HepG2 (cell line): Measurements from ENCODE around the gene TOM1L2. TPM values are rescaled to one million over a fixed set of nuclear protein-coding genes. Genes with fewer than 3 reads are reported as not detected.

Experiments
- ATAC-seq: fragments of 200-7000 bp; cut with Tn5 transposase; 3 replicates; pipeline ENCODE4 v1.9.1; 2020; ENCODE audit warnings: mild to moderate bottlenecking, moderate library complexity
- BruUV-seq: library from RNA; stranded (reverse); fragments of 400-500 nt; replicated peaks from 2 replicates; lab custom pipeline; 2021; lab: Mats Ljungman, UMichigan
- CTCF ChIA-PET: fragments of 300-600 bp; formaldehyde crosslinking; extraction: SDS; loops from one replicate; lab custom pipeline; 2021; ENCODE audit warnings: low total read pairs, inconsistent platforms, low intra/inter-chr PET ratio; lab: Yijun Ruan, JAX
- POLR2A ChIA-PET: fragments of 350-600 bp; sonication (Branson Sonifier 250); formaldehyde crosslinking; loops from one replicate; lab custom pipeline; 2020; ENCODE audit warnings: antibody characterized with exemption, inconsistent platforms; lab: Yijun Ruan, JAX
- DNase-seq: peaks from one replicate; pipeline ENCODE4 v3.0.0-alpha.2; 2015; ENCODE audit warnings: low spot score
- FAIRE-seq: peaks from 3 replicates; lab custom pipeline; 2011; peaks lifted over from hg19 to GRCh38; lab: Jason Lieb, UNC
- H2AFZ ChIP-seq: one replicate; pipeline ENCODE4 v1.6.1; 2011; ENCODE audit warnings: low read length, inconsistent platforms
- H3K27ac ChIP-seq: fragments of 300-600 bp; 3 replicates; pipeline ENCODE4 v1.8.0; 2011; ENCODE audit warnings: mixed run types, mild to moderate bottlenecking, mixed read lengths, low read length, inconsistent platforms; ENCODE audit not compliant: insufficient read depth; ENCODE audit errors: extremely low read length
- H3K27me3 ChIP-seq, 2 experiments: fragments of 200-600 bp in 1 of 2; 2 replicates in 1 of 2; 3 replicates in 1 of 2; pipeline versions ENCODE4 v1.6.0 to v1.8.0; 2011; ENCODE audit warnings: low read length in 2 of 2, mild to moderate bottlenecking in 2 of 2, moderate library complexity in 2 of 2, inconsistent platforms in 1 of 2; ENCODE audit not compliant: insufficient read depth in 2 of 2, control insufficient read depth in 1 of 2
- H3K36me3 ChIP-seq, 2 experiments: fragments of 200-600 bp in 1 of 2; replicated peaks in 1 of 2; 2 replicates in 1 of 2; 3 replicates in 1 of 2; pipeline versions ENCODE4 v1.5.1 to v1.8.0; 2011; ENCODE audit warnings: low read length in 2 of 2, inconsistent platforms in 1 of 2; ENCODE audit not compliant: insufficient read depth in 2 of 2, control insufficient read depth in 1 of 2
- H3K4me1 ChIP-seq: 2 replicates; pipeline ENCODE4 v1.5.1; 2012; ENCODE audit warnings: low read length, inconsistent platforms; ENCODE audit not compliant: insufficient read depth
- H3K4me2 ChIP-seq: 2 replicates; pipeline ENCODE4 v1.6.0; 2011; ENCODE audit warnings: low read depth, low read length, inconsistent platforms
- H3K4me3 ChIP-seq, 3 experiments: fragments of 200-600 bp in 1 of 3; sonication (generic), shearing (Covaris generic) in 1 of 3; replicated peaks in 1 of 3; 2 replicates each; pipeline ENCODE4 v1.5.1; 2011 to 2016; ENCODE audit warnings: low read length in 3 of 3, inconsistent platforms in 2 of 3, low read depth in 2 of 3, mild to moderate bottlenecking in 2 of 3, control low read depth in 1 of 3, mixed read lengths in 1 of 3; ENCODE audit not compliant: insufficient read depth in 1 of 3
- H3K79me2 ChIP-seq: one replicate; pipeline ENCODE4 v1.6.1; 2011; ENCODE audit warnings: low read length, inconsistent platforms; ENCODE audit not compliant: insufficient read depth
- H3K9ac ChIP-seq: 2 replicates; pipeline ENCODE4 v1.6.0; 2011; ENCODE audit warnings: mild to moderate bottlenecking, low read depth, low read length, inconsistent platforms; ENCODE audit not compliant: insufficient read depth
- H3K9me3 ChIP-seq: 2 replicates; pipeline ENCODE4 v1.5.1; 2012; ENCODE audit warnings: mild to moderate bottlenecking, low read length
- H4K20me1 ChIP-seq: 2 replicates; pipeline ENCODE4 v1.6.0; 2011; ENCODE audit warnings: inconsistent platforms, mild to moderate bottlenecking, low read length, moderate library complexity; ENCODE audit not compliant: insufficient read depth
- ARNTL ChIP-seq: sonication (generic); formaldehyde crosslinking; IDR thresholded peaks from 2 replicates; pipeline ENCODE4 v1.4.0; 2020; ENCODE audit warnings: mild to moderate bottlenecking, missing genetic modification reagents
- ATF7 ChIP-seq, 2 experiments: fragments of 450-650 bp in 1 of 2; sonication (generic) in 1 of 2; formaldehyde crosslinking in 1 of 2; IDR thresholded peaks; 2 replicates each; pipeline versions ENCODE4 v1.4.0 to v1.6.1; 2016 to 2020; ENCODE audit warnings: antibody characterized with exemption in 1 of 2, mild to moderate bottlenecking in 1 of 2, missing genetic modification reagents in 1 of 2
- DR1 ChIP-seq: sonication (generic); formaldehyde crosslinking; IDR thresholded peaks from 2 replicates; pipeline ENCODE4 v1.8.0; 2021; ENCODE audit warnings: mild to moderate bottlenecking, missing genetic modification reagents, inconsistent platforms
- FOXK2 ChIP-seq: fragments of 450-650 bp; IDR thresholded peaks from 2 replicates; pipeline ENCODE4 v1.6.1; 2016
- IKZF5 ChIP-seq: IDR thresholded peaks from 2 replicates; pipeline ENCODE4 v1.6.1; 2018; ENCODE audit warnings: missing genetic modification reagents, mild to moderate bottlenecking, missing compliant biosample characterization
- MED1 ChIP-seq: sonication (generic); formaldehyde crosslinking; IDR thresholded peaks from 2 replicates; pipeline ENCODE4 v1.4.0; 2020; ENCODE audit warnings: missing genetic modification reagents
- MXD4 ChIP-seq: IDR thresholded peaks from 2 replicates; pipeline ENCODE4 v1.6.1; 2016; ENCODE audit warnings: mild to moderate bottlenecking, missing biosample characterization, missing genetic modification reagents
- NONO ChIP-seq, 2 experiments: fragments of 450-650 bp in 1 of 2; sonication (generic) in 1 of 2; formaldehyde crosslinking in 1 of 2; IDR thresholded peaks in 1 of 2; conservative IDR thresholded peaks in 1 of 2; 2 replicates each; pipeline versions ENCODE4 v1.6.1 to v1.8.0; 2017 to 2022; ENCODE audit warnings: mild to moderate bottlenecking in 1 of 2, missing genetic modification reagents in 1 of 2, moderate library complexity in 1 of 2
- NR2F6 ChIP-seq, 2 experiments: IDR thresholded peaks; 2 replicates each; pipeline ENCODE4 v1.6.1; 2016; ENCODE audit warnings: antibody characterized with exemption in 1 of 2, mild to moderate bottlenecking in 1 of 2
- RFX1 ChIP-seq: fragments of 450-650 bp; IDR thresholded peaks from 2 replicates; pipeline ENCODE4 v1.6.1; 2017
- RORA ChIP-seq: sonication (generic); formaldehyde crosslinking; IDR thresholded peaks from 2 replicates; pipeline ENCODE4 v1.5.0; 2020; ENCODE audit warnings: mild to moderate bottlenecking, missing genetic modification reagents, moderate library complexity
- ZNF12 ChIP-seq: sonication (generic); formaldehyde crosslinking; IDR thresholded peaks from 2 replicates; pipeline ENCODE4 v1.5.0; 2020; ENCODE audit warnings: missing genetic modification reagents
- ZNF383 ChIP-seq: sonication (generic); formaldehyde crosslinking; IDR thresholded peaks from 2 replicates; pipeline ENCODE4 v1.4.0; 2020; ENCODE audit warnings: missing genetic modification reagents, mild to moderate bottlenecking, borderline replicate concordance
- ZNF550 ChIP-seq: sonication (generic); formaldehyde crosslinking; IDR thresholded peaks from 2 replicates; pipeline ENCODE4 v1.4.0; 2020; ENCODE audit warnings: mild to moderate bottlenecking, missing genetic modification reagents, borderline replicate concordance
- ZNF749 ChIP-seq: sonication (generic); formaldehyde crosslinking; IDR thresholded peaks from 2 replicates; pipeline ENCODE4 v1.8.0; 2022; ENCODE audit warnings: mild to moderate bottlenecking, missing genetic modification reagents, moderate library complexity, borderline replicate concordance
- ZNF780A ChIP-seq: sonication (generic); formaldehyde crosslinking; IDR thresholded peaks from 2 replicates; pipeline ENCODE4 v1.8.0; 2022; ENCODE audit warnings: mild to moderate bottlenecking, missing genetic modification reagents, moderate library complexity
- ZSCAN21 ChIP-seq: sonication (generic); formaldehyde crosslinking; IDR thresholded peaks from 2 replicates; pipeline ENCODE4 v1.8.0; 2022; ENCODE audit warnings: mild to moderate bottlenecking, missing genetic modification reagents, moderate library complexity, borderline replicate concordance
- WGBS: methylation state at CpG from one replicate; pipeline ENCODE4 v1.1.6; 2017; ENCODE audit warnings: low lambda C conversion rate; 5-methylcytosine and 5-hydroxymethylcytosine counted together
- in situ Hi-C: cut with HindIII; loops from 2 replicates; pipeline ENCODE4 v1.10.0; 2017; ENCODE audit warnings: low pct_unique_long_range_greater_than_20kb; ENCODE audit not compliant: extremely low pct_ligation_motif_present
- intact Hi-C: fragments of 100-400 bp; cut with micrococcal nuclease; formaldehyde crosslinking; loops from one replicate; pipeline ENCODE4 v1.10.0; 2022; ENCODE audit not compliant: unreplicated experiment
- polyA plus RNA-seq, 8 experiments: library from polyadenylated mRNA; depleted of rRNA in 3 of 8; stranded (reverse) in 7 of 8; unstranded in 1 of 8; fragments of >200 nt; fragmentation: Illumina TruSeq in 4 of 8; extraction: Trizol in 4 of 8; gene quantifications; 2 replicates each; pipeline versions ENCODE4 v1.2.1 to v1.2.3, GENCODE V29; 2011 to 2016; ENCODE audit warnings: low read depth in 4 of 8, missing spikeins in 1 of 8, mixed read lengths in 1 of 8; ENCODE audit not compliant: insufficient read depth in 1 of 8
- total RNA-seq, 5 experiments: library from RNA; depleted of rRNA; stranded (reverse); fragments of >200 nt; fragmentation: Illumina TruSeq; extraction: Trizol; gene quantifications; 2 replicates each; pipeline ENCODE4 v1.2.3, GENCODE V29; 2016; ENCODE audit warnings: low read depth in 1 of 5
- TF ChIP-seq, protein P1 (sequence below): sonication (generic); formaldehyde crosslinking; IDR thresholded peaks from 2 replicates; pipeline ENCODE4 v1.4.0; 2020; ENCODE audit warnings: missing genetic modification reagents
- TF ChIP-seq, protein P2 (sequence below): sonication (generic); formaldehyde crosslinking; IDR thresholded peaks from 2 replicates; pipeline ENCODE4 v1.5.1; 2020; ENCODE audit warnings: missing genetic modification reagents, mild to moderate bottlenecking, borderline replicate concordance
- TF ChIP-seq, protein P3 (sequence below): sonication (generic); formaldehyde crosslinking; IDR thresholded peaks from 2 replicates; pipeline ENCODE4 v1.8.1; 2023; ENCODE audit warnings: mild to moderate bottlenecking, missing genetic modification reagents, borderline replicate concordance

Gene TOM1L2
- total and polyA plus RNA-seq, 2 of the 13 experiments (the other 11 are each of a cell fraction or from before 2014, with no cell fraction given) = 4.7 to 7.4 TPM

- DNase-seq = peak; percentile 57
- no peaks in the 10 kb centered on the region for H3K36me3 ChIP-seq
- WGBS = 58% methylated on average over 5 of the region's 9 CpGs
- H3K4me1 ChIP-seq = peaks cover 44% of the 10 kb centered on the region
- ChIA-PET POLR2A (no interaction called here), CTCF (interaction anchor here (1.0 to 2.7 kb wide), 6 partner anchors 42 to 179 kb away, joined by 3 to 53 read pairs (median 7); partner anchors contain the start of gene RAI1)
- no peak overlapping the region for H2AFZ ChIP-seq
- H3K4me3 ChIP-seq = no peak overlapping the region
- H3K4me2 ChIP-seq = peak overlapping the region; percentile 30; the same call in 1 of the 2 replicates
- in situ Hi-C loops = loop anchor here (5.0 kb wide), 1 partner anchor 48 kb away; no protein-coding TSS in a partner anchor
- H3K79me2 ChIP-seq = no peaks in the 10 kb centered on the region
- no peak overlapping the region for H3K9ac ChIP-seq
- H3K9me3 ChIP-seq = no peaks in the 10 kb centered on the region
- intact Hi-C loops = loop anchor here (1.0 to 10.0 kb wide), 3 partner anchors 48 to 145 kb away; no protein-coding TSS in a partner anchor
- H3K27ac ChIP-seq = no peak overlapping the region
- no peaks in the 10 kb centered on the region for H3K27me3 ChIP-seq
- BruUV-seq = no TSS peak
- peak; percentile 86 for FAIRE-seq
- H4K20me1 ChIP-seq = no peaks in the 10 kb centered on the region
- peak; percentile 88 for ATAC-seq
- TF ChIP-seq, protein P1, sequence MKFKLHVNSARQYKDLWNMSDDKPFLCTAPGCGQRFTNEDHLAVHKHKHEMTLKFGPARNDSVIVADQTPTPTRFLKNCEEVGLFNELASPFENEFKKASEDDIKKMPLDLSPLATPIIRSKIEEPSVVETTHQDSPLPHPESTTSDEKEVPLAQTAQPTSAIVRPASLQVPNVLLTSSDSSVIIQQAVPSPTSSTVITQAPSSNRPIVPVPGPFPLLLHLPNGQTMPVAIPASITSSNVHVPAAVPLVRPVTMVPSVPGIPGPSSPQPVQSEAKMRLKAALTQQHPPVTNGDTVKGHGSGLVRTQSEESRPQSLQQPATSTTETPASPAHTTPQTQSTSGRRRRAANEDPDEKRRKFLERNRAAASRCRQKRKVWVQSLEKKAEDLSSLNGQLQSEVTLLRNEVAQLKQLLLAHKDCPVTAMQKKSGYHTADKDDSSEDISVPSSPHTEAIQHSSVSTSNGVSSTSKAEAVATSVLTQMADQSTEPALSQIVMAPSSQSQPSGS (CRISPR knock-in tag) = 0 out of 2 replicates have a peak, but pooled peaks have one; percentile 19
- TF ChIP-seq, protein P2, sequence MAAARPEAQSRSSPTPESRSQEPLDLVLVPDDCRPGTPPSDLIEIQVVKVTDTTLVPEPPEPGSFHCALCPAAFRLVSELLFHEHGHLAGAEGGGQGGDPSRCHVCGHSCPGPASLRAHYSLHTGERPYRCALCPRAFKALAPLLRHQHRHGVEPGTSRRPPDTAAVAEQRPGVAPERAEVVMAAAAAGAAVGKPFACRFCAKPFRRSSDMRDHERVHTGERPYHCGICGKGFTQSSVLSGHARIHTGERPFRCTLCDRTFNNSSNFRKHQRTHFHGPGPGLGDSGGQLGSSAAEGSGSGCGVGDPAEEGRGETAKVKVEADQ (CRISPR knock-in tag) = no peak
- TF ChIP-seq MXD4 (0 out of 2 replicates have a peak, but pooled peaks have one; percentile 21), IKZF5 (peak; percentile 28; the same call in 1 of the 2 replicates), RFX1 (no peak), ZNF749 (CRISPR knock-in tag) (no peak), ZNF12 (CRISPR knock-in tag) (no peak), ZNF780A (CRISPR knock-in tag) (no peak), DR1 (CRISPR knock-in tag) (no peak), ATF7 (IDR thresholded peaks at IDR 0.05) (no peak), ATF7 (CRISPR knock-in tag; IDR thresholded peaks at IDR 0.05) (no peak), MED1 (no peak; the same call in 1 of the 2 replicates), NONO (IDR thresholded peaks at IDR 0.05) (no peak), NONO (CRISPR knock-in tag; conservative IDR thresholded peaks at IDR 0.05) (no peak), RORA (CRISPR knock-in tag) (no peak), ZSCAN21 (CRISPR knock-in tag) (no peak), FOXK2 (no peak), NR2F6 (IDR thresholded peaks at IDR 0.05) (no peak), NR2F6 (CRISPR knock-in tag; IDR thresholded peaks at IDR 0.05) (peak; percentile 54; the same call in 1 of the 2 replicates), ARNTL (CRISPR knock-in tag) (no peak), ZNF550 (CRISPR knock-in tag) (no peak), ZNF383 (CRISPR knock-in tag) (no peak)
- TF ChIP-seq, protein P3, sequence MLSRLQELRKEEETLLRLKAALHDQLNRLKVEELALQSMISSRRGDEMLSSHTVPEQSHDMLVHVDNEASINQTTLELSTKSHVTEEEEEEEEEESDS (CRISPR knock-in tag) = no peak
Observed at GRCh38 chr17:17859909-17860765, 112.1 kb downstream of the TOM1L2 start.
